HL-60 (cell line): ENCODE measurements around the gene NBPF1.
"Not testable (repeated sequence)": the region's sequence is repeated elsewhere in the genome, so short reads cannot be mapped to it uniquely, and the experiment has no call there.

Experiments used
- GABPA ChIP-seq: IDR thresholded peaks from 2 replicates; pipeline ENCODE4 v1.6.1; 2012; ENCODE audit warnings: low read depth
- TF ChIP-seq, protein P1 (sequence below): IDR thresholded peaks from one replicate; pipeline ENCODE4 v1.5.1; 2011; ENCODE audit warnings: low read length, control low read depth, inconsistent platforms; ENCODE audit not compliant: insufficient read depth

GRCh38 chr1:16648756-16649155 is 35.4 kb upstream of the NBPF1 start:
- TF ChIP-seq, protein P1, sequence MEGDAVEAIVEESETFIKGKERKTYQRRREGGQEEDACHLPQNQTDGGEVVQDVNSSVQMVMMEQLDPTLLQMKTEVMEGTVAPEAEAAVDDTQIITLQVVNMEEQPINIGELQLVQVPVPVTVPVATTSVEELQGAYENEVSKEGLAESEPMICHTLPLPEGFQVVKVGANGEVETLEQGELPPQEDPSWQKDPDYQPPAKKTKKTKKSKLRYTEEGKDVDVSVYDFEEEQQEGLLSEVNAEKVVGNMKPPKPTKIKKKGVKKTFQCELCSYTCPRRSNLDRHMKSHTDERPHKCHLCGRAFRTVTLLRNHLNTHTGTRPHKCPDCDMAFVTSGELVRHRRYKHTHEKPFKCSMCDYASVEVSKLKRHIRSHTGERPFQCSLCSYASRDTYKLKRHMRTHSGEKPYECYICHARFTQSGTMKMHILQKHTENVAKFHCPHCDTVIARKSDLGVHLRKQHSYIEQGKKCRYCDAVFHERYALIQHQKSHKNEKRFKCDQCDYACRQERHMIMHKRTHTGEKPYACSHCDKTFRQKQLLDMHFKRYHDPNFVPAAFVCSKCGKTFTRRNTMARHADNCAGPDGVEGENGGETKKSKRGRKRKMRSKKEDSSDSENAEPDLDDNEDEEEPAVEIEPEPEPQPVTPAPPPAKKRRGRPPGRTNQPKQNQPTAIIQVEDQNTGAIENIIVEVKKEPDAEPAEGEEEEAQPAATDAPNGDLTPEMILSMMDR: not testable (repeated sequence)
- not testable (repeated sequence) for TF ChIP-seq GABPA
